GM12891 (cell line): ENCODE results near the gene CCDC57.
A peak's percentile ranks its signal among the peaks of the same experiment; 100 is the strongest.

Experiments used
- PAX5 ChIP-seq: IDR thresholded peaks from 2 replicates; pipeline ENCODE4 v1.6.1; 2011; ENCODE audit warnings: low read length, moderate library complexity, mild to moderate bottlenecking; ENCODE audit not compliant: insufficient read depth, severe bottlenecking
- POLR2A ChIP-seq: IDR thresholded peaks from 2 replicates; pipeline ENCODE4 v1.6.1; 2011; ENCODE audit warnings: low read depth, low read length, control low read depth
- POLR2AphosphoS5 ChIP-seq: IDR thresholded peaks from 2 replicates; pipeline ENCODE4 v1.6.1; 2011; ENCODE audit warnings: low read depth, low read length, control low read depth
- POU2F2 ChIP-seq: IDR thresholded peaks from 2 replicates; pipeline ENCODE4 v1.6.1; 2011; ENCODE audit warnings: low read depth, mild to moderate bottlenecking, control low read depth, low read length, moderate library complexity
- SPI1 ChIP-seq: IDR thresholded peaks from 2 replicates; pipeline ENCODE4 v1.6.1; 2011; ENCODE audit warnings: low read depth, low read length, control low read depth
- TAF1 ChIP-seq: IDR thresholded peaks from 2 replicates; pipeline ENCODE4 v1.6.1; 2011; ENCODE audit warnings: low read depth, low read length, control low read depth

- TF ChIP-seq POLR2AphosphoS5 (0 out of 2 replicates have a peak, but pooled peaks have one; percentile 12), POLR2A (no peak; the same call in 1 of the 2 replicates), PAX5 (no peak), TAF1 (no peak), SPI1 (no peak), POU2F2 (no peak)
These were observed 113.5 kb downstream of the CCDC57 start for GRCh38 chr17:82098939-82099763.
